Lung (tissue), 12 donors: ENCODE results near the gene GMFB. TPM values are rescaled to one million over a fixed set of nuclear protein-coding genes. Genes with fewer than 3 reads are reported as not detected.
A peak's percentile ranks its signal among the peaks of the same experiment; 100 is the strongest.

Source experiments
- ATAC-seq: fragments of 200-7000 bp; cut with Tn5 transposase; one replicate; pipeline ENCODE4 v1.9.1; 2020; ENCODE audit warnings: moderate number of reproducible peaks; ENCODE audit not compliant: insufficient read depth, low FRiP score
- DNase-seq, 3 donors: peaks; one replicate each; pipeline ENCODE4 v3.0.0-alpha.2; 2013 to 2017
- H3K27ac ChIP-seq, 2 donors: one replicate each; pipeline ENCODE4 v1.5.1; 2013; ENCODE audit warnings: mild to moderate bottlenecking in 2 of 2, moderate library complexity in 2 of 2, control low read depth in 1 of 2, inconsistent platforms in 1 of 2, low read depth in 1 of 2, low read length in 1 of 2
- H3K27me3 ChIP-seq, 3 donors: one replicate each; pipeline ENCODE4 v1.5.1; 2013; ENCODE audit warnings: low read length in 2 of 3; ENCODE audit not compliant: control insufficient read depth in 3 of 3, insufficient read depth in 3 of 3
- H3K36me3 ChIP-seq, 4 donors: one replicate each; pipeline ENCODE4 v1.5.1; 2013; ENCODE audit warnings: low read length in 4 of 4, mild to moderate bottlenecking in 1 of 4, moderate library complexity in 1 of 4; ENCODE audit not compliant: control insufficient read depth in 4 of 4, insufficient read depth in 4 of 4
- H3K4me1 ChIP-seq, 5 donors: one replicate each; pipeline ENCODE4 v1.5.1; 2013; ENCODE audit warnings: low read length in 5 of 5, mild to moderate bottlenecking in 2 of 5, moderate library complexity in 1 of 5; ENCODE audit not compliant: control insufficient read depth in 5 of 5, insufficient read depth in 5 of 5
- H3K4me3 ChIP-seq: one replicate; pipeline ENCODE4 v1.5.1; 2013; ENCODE audit warnings: mild to moderate bottlenecking, control low read depth, moderate library complexity
- H3K9ac ChIP-seq, 2 donors: one replicate each; pipeline ENCODE4 v1.5.1; 2013; ENCODE audit warnings: low read length in 2 of 2, control low read depth in 1 of 2; ENCODE audit not compliant: insufficient read depth in 1 of 2
- H3K9me3 ChIP-seq, 4 donors: one replicate each; pipeline ENCODE4 v1.5.1; 2013; ENCODE audit warnings: low read length in 3 of 4, mild to moderate bottlenecking in 1 of 4, moderate library complexity in 1 of 4; ENCODE audit not compliant: control insufficient read depth in 4 of 4, insufficient read depth in 3 of 4
- CTCF ChIP-seq: IDR thresholded peaks from 2 replicates; pipeline ENCODE4 v1.5.1; 2012; ENCODE audit warnings: mild to moderate bottlenecking; ENCODE audit errors: control extremely low read depth, extremely low read depth
- WGBS, 2 donors: extraction: QIAGEN DNeasy Blood & Tissue Kit; methylation state at CpG; one replicate each; pipeline ENCODE4 v1.1.7; 2013; 5-methylcytosine and 5-hydroxymethylcytosine counted together
- polyA plus RNA-seq, 2 donors: library from polyadenylated mRNA; stranded (reverse); fragments of 200-250 nt; gene quantifications; one replicate each; pipeline ENCODE4 v1.2.1, GENCODE V29; 2013
- total RNA-seq, 2 donors: library from RNA; depleted of rRNA in 1 of 2; stranded (reverse); fragments of >200 nt in 1 of 2; gene quantifications; one replicate each; pipeline ENCODE4 v1.2.1, GENCODE V29; 2014 to 2021
- donor health status: control.
- donor health status: control.
- donor health status: Bipolar disorder and iron deficiency.
- donor health status: healthy.
- donor health status: DM: yes; HTN: yes; CAD: no.

GMFB gene
- total and polyA plus RNA-seq, 4 donors: 15.6 to 55.8 (median 35.9) TPM

- TF ChIP-seq CTCF: no peak
- Histone ChIP-seq H3K27ac (no peak overlapping the region), H3K9ac (peak overlapping the region in 1 of 2 donors; percentile 55), H3K36me3 (peaks cover 0 to 10% (median 4%) of the 10 kb centered on the region in 4 donors), H3K9me3 (no peaks in the 10 kb centered on the region), H3K4me3 (no peak overlapping the region), H3K4me1 (peaks cover 0 to 13% (median 4%) of the 10 kb centered on the region in 5 donors), H3K27me3 (no peaks in the 10 kb centered on the region)
- no peak for ATAC-seq
- WGBS, 2 donors: 48 to 62% methylated on average over 2 of the region's 2 CpGs
- DNase-seq: peak in 2 of 3 donors; percentile 67 to 77
Measured at GRCh38 chr14:54535646-54536045, 46.9 kb upstream of the GMFB start.

GRCh38 chr14:54535126-54535525, 46.3 kb upstream of the GMFB start:
- Histone ChIP-seq H3K9ac (no peak overlapping the region), H3K9me3 (no peaks in the 10 kb centered on the region), H3K4me3 (no peak overlapping the region), H3K36me3 (peaks cover 0 to 9% (median 3%) of the 10 kb centered on the region in 4 donors), H3K4me1 (peaks cover 0 to 13% (median 4%) of the 10 kb centered on the region in 5 donors), H3K27me3 (no peaks in the 10 kb centered on the region), H3K27ac (no peak overlapping the region)
- no peak for TF ChIP-seq CTCF
- WGBS, 2 donors: 79 to 87% methylated on average over 1 of the region's 1 CpG
- ATAC-seq (no peak), DNase-seq (peak in 1 of 3 donors; percentile 39)

GRCh38 chr14:54533100-54533499, 44.3 kb upstream of the GMFB start:
- DNase-seq: no peak
- no peaks in the 10 kb centered on the region for H3K27me3 ChIP-seq
- no peak for TF ChIP-seq CTCF
- ATAC-seq: no peak
- H3K9ac ChIP-seq: no peak overlapping the region
- no peak overlapping the region for H3K27ac ChIP-seq
- H3K4me1 ChIP-seq: peaks cover 0 to 13% (median 7%) of the 10 kb centered on the region in 5 donors
- H3K36me3 ChIP-seq: peaks cover 0 to 9% (median under 1%) of the 10 kb centered on the region in 4 donors
- no peaks in the 10 kb centered on the region for H3K9me3 ChIP-seq
- 89 to 95% methylated on average over 1 of the region's 1 CpG for WGBS, 2 donors
- no peak overlapping the region for H3K4me3 ChIP-seq
